SH-SY5Y (cell line): ENCODE measurements around the gene SMIM29.

Source experiments
- GATA2 ChIP-seq: IDR thresholded peaks from 2 replicates; pipeline ENCODE4 v1.6.1; 2011; ENCODE audit warnings: mild to moderate bottlenecking, low read depth, low read length
- GATA3 ChIP-seq: IDR thresholded peaks from 2 replicates; pipeline ENCODE4 v1.6.1; 2011; ENCODE audit warnings: low read depth, mild to moderate bottlenecking, low read length, moderate library complexity

The SMIM29 gene

DNA sequence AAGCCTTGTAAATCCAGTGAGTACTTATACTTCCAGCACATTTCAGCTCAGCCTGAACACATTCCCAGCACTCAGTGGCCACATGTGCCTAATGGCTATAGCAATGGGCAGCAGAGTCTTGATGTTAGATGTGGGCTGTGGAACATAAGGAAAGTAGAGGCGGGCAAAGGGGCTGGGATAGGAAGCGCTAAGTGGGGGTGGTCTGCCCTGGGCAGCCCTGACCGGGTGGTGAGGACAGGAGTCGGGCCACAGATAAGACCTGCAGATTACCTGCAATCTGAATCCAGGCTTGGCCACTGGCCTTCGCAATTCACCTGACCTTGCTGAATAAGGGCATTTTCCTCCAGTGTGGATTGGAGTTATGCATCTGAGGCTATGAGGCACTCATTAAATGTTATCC, 23.3 kb downstream of the SMIM29 start:
- TF ChIP-seq GATA2 (no peak), GATA3 (no peak)

DNA sequence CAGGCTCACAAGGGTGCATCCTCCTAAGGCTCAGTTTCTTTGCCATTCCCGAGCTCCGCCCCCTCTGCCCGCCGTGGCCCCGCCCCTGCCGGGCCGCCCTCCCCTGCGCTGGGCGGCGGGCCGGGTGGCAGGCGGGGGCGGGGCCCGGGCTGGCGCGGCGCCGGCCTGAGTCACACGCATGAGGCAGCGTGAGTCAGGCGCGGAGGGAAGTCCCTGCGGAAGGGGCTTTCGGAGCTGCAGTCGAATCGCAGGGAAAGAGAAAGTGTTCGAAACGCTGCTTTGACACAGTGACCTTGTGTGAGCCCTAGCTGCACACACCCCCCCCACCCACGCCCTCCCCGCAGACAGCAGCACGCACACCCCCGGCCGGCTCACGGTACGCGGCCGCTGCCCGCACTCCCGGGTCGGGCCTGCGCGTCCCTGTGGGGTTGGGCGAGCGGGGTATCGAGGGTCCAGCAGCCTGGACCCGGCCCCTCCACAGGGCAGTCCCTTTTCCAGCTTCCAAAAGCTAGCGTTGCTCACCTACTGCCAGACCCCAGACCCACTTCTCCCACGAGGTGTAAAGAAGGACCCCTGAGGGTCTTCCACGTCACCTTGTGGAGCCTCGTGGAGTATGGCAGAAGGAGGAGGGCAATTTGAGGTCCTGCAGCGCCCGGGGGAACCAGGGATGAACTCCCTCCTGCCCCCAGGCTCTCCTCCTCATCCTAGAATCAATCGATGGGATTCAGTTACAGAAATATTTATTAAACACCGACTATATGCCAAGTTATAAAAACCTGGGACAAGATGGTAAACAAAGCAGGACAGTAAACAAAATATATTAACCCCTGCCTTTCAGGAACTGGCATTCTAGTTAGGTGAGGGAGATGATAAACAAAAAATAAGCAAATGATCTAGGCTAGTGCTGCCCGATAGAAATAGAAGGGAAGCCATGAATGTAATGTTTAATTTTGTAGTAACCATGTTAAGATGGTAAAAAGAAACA, 24.6 kb downstream of the SMIM29 start:
- TF ChIP-seq GATA3 (no peak), GATA2 (no peak)

DNA sequence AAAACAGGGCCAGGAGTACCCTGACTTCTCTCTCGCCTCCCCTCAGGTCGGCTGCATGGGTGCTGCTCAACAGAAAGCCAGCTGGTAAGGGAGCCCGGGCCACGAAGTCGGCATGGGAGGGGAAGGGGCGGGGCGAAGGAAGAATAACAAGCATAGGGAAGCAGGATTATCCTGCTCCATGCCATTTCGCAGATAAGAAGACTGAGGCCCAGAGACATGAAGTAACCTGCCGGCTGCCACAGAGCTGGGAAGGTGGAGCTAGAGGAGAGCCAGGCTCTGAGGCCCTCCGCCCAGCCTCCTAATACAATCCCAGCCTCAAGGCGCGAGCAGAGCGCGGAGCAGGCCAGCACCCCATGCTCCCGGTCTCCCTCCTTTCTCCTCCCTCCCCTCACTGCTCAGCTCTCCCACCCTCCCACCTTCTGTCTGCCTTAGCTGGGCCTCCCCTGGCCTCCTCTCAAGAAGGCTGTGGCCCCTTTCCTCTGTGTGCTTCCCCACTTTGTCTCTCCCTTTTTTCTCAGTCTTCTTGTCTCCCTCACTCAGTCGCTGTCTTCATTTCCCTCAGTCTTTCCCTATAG, 25.3 kb downstream of the SMIM29 start:
- no peak for TF ChIP-seq GATA2
- TF ChIP-seq GATA3, result no peak

DNA sequence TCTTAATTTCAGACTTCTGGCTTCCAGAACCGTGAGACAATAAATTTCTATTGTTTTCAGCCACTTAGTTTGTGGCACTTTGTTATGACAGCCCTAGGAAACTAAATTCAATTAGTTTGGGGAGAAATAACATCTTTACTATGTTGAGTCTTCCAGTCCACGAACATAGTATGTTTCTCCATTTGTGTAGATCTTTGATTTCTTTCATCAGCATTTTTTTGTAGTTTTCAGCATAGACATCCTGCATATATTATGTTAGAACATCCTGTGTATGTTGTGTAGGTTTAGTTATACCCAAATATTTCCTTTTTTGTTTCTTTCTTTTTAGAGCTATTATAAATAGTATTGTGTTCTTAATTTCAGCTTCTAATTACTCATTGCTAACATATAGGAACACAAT, 30.1 kb downstream of the SMIM29 start:
- TF ChIP-seq GATA3 (no peak), GATA2 (no peak)

DNA sequence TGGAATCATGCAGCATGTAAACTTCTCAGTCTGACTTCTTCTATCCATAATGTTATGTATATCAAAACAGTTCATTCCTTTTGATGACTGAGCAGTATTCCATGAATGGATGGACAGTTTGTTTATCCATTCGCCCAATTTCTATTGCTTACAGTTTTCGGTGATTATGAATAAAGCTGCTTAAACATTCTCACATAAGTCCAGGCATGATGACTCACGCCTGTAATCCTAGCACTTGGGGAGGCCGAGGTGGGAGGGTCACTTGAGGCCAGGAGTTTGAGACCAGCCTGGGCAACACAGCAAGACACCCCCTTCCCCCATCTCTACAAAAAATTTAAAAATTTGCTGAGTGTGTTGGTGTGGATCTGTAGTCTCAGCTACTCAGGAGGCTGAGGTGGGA, 35.0 kb downstream of the SMIM29 start:
- TF ChIP-seq GATA2 (no peak), GATA3 (no peak)

DNA sequence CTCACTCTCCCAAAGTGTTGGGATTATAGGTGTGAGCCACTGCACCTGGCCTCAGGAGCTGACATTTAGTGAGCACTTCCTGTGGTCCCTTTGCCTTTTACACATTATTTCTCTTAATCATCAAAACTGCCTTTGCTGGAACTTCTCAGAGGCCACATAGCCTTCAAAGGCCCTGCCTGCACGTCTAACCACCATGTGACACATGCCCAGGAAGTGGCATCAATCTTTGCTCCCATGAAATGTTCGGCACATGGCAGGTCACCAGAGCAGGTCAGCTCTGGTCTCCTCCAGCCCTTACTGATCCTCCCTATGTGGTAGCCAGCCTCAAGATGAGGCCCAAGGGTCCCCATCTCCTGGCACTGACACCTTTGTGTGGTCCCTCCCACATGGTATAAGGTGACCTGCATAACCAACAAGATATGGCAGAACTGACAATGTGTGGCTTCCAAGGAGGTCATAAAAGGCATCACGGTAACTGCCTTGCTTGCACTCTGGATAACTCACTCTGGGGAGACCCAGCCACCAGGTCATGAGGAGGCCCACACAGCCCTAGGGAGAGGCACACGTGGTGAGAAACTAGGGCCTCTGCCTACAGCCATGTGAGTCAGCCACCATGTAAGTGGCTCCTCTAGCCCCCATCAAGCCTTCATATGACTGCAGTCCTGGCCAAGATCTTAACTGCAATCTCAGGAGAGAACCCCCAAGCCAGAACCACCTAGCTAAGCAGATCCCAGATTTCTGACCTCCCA, 40.9 kb downstream of the SMIM29 start:
- TF ChIP-seq GATA2 (no peak), GATA3 (no peak)

DNA sequence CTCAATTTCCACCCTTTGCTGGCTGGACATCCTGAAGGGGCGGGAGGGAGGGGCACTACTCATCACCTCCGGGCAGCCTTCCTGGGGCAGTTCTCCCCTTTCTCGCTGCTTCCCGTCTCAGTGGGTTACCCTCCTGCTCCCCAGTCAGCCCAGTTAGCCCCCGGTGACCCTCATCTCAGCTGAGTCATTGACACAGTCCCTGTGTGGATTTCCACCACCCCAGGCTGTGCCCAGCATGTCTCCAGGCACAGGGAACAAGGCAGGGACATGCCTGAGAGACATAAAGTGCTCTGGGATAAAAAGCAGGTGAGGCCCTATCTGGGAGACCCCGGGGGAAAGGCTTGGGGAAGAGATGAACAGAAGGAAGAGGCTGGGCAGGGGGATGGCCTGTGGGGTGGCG, 42.1 kb downstream of the SMIM29 start:
- no peak for TF ChIP-seq GATA3
- no peak for TF ChIP-seq GATA2

DNA sequence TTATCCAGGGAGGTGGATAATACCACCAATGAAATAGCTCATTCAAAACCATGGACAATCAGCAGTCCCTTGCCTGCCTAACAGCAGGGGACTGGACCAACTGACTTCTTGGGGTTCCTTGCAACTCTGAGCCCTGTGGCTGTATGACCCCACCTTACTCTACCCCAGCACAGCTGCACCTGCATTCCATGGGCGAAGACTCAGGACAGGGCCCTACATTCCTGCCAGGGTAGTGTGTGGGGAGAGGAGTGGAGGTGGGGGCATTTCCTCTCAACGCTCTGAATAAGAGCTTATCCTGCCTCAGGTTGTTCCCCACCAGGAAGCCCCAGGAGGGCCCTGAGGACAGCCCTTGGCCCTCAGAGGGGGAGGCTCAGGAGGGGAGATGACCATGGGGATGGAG, 42.9 kb downstream of the SMIM29 start:
- TF ChIP-seq GATA3 (no peak), GATA2 (no peak)

DNA sequence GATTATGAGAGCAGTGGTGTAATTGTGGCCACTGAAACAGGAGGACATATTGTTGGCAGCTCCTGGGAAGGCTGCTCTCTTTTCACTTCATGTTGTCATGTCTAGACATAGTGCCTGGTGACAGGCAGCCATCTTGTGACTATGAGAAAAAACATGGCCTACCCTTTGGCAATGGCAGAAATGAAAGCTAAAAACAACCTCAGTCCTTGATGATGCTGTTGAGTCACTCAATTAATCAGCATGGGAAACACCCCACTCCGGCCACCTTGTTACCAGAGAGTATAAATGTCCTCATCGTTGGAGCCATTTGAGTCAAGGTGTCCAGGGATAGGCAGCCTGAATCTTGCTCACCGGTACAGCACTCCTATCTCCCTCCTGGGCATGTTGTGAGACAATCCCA, 43.3 kb downstream of the SMIM29 start:
- no peak for TF ChIP-seq GATA3
- TF ChIP-seq GATA2, result no peak

DNA sequence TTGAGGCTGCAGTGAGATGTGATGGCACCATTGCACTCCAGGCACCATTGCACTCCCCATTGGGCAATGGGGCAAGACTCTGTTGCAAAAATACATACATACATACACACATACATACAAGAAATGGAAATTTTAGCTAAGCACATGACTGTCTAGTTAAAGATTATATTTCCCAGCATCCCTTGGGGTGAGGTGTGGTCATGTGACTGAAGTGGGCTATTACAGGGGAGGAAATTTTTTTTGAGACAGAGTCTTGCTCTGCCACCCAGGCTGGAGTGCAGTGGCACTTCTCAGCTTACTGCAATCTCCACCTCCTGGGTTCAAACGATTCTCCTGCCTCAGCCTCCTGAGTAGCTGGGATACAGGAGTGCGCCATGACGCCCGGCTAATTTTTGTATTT, 44.1 kb downstream of the SMIM29 start:
- no peak for TF ChIP-seq GATA2
- TF ChIP-seq GATA3, result no peak

DNA sequence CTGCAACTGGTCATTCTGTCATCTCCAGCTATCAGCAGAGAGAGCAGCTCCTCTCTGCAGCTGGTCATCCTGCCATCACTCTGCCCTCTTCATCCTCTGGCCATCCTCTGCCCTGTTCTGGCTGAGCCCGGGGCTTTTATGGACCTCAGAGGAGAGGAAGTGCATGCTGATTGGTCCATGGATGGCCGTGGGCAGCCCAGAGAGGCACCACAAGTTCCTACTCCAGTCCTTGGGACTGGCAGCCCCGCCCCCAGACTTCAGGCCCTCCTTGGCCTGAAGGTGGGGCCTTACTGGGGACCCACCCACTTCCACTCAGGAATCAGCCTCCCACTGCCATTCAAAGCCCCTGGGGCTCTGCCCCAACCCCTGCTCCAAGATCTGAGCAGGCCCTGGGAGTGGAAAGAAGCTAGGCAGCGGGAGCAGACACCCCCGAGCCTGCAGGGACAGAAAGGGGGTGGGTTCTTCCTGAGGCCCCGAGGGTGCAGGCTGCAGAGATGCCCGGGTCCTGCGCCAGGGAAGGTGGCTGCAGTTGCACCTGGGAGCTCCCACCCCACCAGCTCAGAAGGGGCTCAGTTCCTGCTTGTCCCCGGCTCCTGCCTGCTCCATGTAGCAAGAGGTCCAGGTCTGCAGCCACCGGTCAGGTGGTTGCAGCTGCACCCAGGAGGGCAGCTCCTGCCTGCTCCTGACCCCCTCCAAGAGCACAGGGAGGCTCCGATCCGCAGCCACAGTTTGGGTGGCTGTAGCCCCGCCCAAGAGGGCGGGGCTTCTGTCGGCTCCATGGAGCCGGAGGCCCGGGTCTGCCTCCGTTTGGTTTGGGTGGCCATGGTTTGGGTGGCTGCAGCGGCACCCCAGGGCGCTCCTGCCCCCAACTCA, 46.2 kb downstream of the SMIM29 start:
- TF ChIP-seq GATA2 (no peak), GATA3 (no peak)

DNA sequence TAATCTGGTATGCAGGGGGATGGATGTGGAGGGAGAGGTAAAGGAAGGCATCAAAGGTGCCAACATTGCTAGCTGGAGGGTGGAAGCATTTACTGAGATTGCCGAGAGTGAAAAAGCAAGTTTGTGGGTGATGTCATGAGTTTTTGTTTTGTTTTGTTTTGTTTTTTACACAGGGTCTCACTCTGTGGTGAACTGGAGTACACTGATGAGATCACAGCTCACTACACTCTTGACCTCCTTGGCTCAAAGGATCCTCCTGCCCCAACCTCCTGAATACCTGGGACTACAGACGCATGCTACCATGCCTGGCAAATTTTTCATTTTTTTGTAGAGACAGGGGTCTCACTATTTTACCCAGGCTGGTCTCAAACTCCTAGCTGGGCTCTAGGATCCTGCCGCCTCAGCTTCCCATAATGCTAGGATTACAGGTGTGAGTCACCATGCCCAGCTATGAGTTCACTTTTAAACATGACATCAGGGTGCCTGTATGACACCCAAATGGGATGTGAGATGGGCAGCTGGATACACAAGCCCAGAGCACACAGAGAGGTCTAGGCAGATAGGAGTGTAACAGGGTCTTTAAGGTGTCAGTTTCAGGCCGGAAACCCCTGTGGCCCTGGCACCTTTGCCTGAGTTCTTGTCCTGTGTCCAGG, 47.2 kb downstream of the SMIM29 start:
- TF ChIP-seq GATA2 (no peak), GATA3 (no peak)

DNA sequence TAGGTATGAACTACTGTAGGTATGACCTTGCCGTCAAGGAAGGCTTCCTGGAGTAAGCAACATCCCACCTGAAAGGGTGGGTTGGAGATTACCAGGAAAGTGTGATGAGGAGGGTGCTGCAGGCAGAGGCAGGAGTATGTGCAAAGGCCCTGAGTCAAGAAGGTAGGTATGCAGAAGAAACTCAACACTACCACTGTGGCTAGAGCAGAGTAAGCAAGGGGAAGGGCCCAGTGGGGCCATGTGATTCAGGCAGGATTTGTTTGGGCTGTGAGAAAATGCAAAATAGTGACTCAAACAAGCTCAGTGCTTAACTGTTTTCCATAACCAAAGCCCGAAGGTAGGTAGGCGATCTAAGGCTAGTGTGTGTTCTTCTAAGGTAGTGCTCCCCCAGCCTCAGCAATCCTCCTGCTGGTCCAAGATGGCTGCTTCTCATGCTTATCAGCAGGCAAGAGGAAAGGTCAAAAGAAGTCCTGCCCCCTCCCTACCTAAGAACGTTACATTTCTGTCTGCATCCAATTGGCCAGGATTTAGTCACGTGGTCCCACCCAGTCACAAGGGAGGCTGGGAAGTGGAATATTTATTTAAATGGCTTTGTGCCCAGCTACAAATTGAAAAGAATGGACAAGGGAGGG, 48.4 kb downstream of the SMIM29 start:
- TF ChIP-seq GATA2 (no peak), GATA3 (no peak)

DNA sequence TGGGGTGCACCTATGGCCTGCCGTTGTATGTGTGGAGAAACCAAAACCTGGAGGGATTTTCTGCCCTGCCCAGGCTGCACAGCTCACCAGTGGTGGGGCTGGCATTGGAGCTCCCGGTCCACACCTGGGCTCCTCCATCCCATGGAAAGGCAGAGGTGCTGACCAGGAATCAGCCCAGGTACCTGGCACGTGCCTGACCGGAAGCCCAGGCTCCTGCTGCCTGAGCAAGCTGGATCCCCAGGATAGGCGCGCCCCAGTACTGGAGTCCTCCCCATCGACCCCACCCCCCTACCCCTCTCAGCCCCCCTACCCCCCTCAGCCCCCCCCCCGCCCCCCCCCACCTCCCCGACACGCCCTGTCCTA, 52.0 kb downstream of the SMIM29 start:
- TF ChIP-seq GATA2 (no peak), GATA3 (no peak)
